ENCODE data around the gene SETD6.
"Not testable (repeated sequence)": the region's sequence is repeated elsewhere in the genome, so short reads cannot be mapped to it uniquely, and the experiment has no call there.

The SETD6 gene, protein sequence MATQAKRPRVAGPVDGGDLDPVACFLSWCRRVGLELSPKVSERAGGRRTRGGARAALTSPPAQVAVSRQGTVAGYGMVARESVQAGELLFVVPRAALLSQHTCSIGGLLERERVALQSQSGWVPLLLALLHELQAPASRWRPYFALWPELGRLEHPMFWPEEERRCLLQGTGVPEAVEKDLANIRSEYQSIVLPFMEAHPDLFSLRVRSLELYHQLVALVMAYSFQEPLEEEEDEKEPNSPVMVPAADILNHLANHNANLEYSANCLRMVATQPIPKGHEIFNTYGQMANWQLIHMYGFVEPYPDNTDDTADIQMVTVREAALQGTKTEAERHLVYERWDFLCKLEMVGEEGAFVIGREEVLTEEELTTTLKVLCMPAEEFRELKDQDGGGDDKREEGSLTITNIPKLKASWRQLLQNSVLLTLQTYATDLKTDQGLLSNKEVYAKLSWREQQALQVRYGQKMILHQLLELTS

DNA sequence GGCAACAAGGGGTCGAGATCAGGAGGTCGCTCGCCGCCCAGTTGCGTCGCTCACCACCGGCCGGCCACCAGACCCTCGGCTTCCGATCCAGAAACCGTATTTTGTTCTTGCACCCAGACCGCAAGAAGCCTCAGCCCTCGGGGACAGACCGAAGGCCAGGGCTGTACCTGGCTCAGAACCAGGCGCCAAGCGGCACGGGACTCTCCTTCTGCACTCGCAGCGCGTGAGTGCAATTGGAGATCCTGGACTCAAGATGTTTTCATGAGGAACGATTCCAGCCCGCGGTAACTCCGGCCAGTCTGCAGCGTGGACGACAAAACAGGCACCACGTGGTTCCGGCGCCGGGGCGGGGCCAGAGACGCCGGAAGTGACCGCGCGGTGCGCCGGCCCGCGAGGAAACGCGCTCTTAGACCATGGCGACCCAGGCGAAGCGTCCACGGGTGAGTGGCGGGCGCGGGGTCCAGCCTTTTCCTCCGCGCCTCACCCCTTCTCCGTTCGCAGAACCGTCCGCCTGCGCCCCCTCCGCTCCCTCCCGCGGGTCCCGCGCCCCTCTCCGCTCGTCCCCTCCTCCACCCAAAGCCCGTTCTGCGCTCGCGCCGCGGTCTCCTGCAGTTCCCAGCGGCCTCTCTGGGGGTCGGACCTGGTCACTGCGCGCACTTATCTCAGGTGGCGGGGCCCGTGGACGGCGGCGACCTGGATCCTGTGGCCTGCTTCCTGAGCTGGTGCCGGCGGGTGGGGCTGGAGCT lies at the start of gene SETD6:
Gene SETD6, plus strand, starts transcription at position 393 of the 746 bp plus-strand sequence. Its CDS starts 21 bp downstream, at position 414.
- peak; percentile 47 to 52 for DNase-seq

DNA sequence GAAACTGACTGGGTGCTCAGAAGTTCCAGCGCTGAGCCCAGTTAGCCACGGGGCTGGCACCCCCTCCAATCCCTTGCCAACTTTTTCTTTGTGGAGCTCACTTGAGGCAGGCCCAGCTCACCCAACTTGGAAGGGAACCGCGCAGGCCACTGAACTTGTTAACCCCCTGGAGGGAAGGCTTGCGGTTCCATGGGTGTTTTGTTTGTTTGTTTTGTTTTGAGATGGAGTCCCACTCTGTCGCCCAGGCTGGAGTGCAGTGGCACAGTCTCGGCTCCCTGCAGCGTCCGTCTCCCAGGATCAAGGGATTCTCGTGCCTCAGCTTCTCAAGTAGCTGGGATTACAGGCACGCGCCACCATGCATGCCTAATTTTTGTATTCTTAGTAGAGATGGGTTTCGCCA lies 49.5 kb upstream of the SETD6 start:
- DNase-seq = no peak

DNA sequence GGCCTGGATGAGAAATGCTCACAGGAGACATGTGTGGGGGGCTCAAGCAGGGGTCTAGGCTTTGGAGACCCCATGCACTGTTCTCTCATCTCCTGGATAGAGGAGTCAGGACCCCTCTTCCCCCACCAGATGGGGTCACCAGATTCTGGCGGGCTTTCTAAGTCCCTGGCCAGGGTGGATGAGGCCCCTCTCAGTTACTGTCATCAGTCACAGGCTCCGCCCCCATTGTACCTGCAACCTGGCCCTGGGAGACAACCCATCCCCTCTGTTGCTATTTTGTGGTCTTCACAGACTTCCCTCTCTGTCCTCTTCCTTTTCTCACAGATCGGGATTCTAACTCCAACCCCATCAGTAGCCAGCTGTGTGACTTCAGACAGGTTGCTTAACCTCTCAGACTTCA lies 48.9 kb upstream of the SETD6 start:
- DNase-seq = no peak

DNA sequence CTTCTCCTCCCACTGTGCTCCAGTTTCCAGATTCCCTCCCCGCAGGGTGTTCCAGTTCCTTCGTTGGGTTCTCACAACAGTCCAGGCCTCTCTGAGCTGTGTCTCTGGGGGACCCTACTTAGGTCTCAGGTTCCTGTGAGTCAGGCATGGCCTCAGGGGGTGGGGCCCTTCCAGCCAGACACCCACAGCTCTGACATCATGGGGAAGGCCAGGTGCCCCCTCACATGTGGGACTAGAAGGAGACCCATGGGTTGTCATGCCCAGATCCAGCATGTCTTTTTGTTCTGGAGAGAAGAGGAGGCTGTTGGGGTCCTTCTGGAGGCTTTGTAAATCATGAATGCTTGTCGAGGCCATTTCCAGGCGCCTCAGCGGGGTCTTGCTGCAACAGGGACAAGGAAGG lies 47.4 kb upstream of the SETD6 start:
- DNase-seq = no peak

DNA sequence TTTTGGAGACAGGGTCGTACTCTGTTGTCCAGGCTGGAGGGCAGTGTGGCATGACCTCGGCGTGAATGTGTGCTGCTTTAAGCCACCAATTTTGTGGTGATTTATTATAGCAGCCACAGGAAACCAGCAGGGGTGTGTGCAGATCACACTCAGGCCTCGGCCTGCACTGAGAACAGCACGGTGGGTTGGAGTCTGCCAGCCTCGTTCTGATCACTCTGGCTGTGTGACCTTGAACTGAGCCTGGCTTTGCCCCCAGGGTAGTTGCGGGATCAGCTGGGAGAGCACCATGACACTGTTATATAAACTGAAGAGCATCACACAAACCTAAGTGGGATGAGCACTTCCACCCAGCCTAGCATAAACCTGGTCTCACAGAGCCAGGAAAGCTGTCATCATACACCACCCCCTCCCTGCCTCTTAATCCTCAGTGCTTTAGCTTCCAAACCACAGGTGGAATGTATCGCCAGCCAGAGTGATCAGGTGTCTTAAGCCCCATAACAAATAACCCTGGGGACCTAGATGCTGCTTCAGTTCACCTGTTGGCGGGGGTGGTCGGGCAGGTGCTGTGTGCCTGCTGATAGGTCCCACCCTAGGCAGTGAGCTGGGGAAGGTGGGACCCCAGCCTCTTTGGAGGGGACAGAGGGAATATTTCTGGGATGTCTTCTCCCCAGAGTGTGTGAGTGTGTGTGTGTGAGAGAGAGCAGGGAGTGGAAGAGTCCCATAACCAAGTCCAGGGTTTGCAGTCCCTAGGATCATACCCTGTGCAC lies 43.9 kb upstream of the SETD6 start:
- no peak for DNase-seq

DNA sequence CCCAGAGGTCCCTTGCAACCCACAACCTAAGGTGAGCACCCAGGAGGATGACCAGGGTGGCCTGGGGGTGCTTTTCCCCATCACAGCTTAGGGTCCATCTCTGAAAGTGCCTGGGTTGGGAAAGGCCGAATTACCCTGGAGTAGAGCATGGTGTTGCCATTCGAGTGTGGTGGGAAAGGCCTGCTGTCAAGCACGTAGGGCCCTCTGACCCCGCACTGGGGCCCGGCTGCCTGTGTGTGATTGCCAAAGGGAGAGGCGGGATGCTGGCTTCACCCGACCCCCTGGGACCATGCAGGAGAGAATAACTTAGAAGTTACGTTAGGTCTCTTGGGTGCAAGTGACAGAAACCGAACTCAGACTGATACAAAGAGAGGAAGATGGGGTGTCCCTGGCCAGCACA lies 43.1 kb upstream of the SETD6 start:
- no peak for DNase-seq

DNA sequence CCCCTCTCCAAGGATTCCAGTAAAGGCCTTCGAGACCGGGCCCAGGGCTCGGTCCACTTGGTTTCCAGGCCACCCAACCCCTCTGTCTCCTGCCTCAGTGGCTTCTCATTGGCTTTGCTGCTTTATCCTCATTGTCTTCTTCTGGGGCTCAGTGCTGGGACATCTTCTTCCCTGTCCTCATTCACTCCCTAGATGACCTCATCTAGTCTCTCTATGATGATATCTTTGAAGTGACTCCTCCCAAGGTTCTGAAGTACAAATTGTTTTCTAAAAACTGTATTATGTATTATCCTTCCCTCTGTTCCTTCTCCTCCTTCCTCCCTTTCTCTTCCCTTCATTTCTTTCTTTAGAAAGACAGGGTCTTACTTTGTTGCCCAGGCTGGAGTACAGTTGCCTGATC lies 42.5 kb upstream of the SETD6 start:
- DNase-seq = no peak

DNA sequence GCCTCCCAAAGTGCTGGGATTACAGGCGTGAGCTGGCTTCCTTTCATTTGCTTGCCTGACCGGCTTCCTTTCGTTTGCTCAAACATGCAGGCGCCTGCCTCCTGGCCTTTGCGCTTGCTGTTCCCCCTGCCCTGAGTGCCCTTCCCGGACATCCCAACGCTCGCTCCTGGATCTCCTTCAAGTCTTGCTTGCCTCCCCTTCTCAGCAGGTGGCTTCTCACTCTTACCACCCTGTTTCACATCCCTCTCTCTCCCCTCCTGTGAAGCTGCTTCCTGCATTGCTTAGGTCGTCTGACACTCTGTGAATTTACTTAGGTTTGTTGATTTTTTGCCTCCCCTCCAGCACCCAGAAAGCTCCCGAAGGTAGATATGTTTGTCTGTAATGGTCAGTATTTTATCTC lies 41.0 kb upstream of the SETD6 start:
- DNase-seq = no peak

DNA sequence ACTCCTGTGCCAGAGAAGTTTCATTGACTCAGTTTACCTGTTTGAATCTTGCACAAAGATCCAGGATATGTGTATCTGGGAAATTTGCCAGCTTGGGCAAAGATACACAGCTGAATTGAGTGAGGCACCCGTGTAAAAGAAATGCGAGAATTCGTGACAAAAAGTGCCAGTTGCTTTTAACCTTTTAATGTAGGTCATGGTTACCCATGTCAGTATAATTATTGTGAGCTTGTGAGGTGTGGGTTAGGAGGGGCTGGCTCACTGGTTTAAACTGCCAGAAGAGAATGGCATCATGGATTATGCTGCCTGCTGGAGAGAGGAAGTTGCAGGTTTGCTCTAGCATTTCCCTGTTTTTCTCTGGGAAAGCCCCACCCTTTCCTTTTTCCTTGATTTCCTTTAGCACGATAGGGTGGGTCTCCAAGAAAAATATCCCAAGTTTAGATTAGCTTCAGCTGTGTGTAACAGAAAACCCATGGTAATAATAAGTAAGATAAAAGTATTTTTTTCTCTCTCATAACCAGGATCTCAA lies 40.2 kb upstream of the SETD6 start:
- DNase-seq = no peak

DNA sequence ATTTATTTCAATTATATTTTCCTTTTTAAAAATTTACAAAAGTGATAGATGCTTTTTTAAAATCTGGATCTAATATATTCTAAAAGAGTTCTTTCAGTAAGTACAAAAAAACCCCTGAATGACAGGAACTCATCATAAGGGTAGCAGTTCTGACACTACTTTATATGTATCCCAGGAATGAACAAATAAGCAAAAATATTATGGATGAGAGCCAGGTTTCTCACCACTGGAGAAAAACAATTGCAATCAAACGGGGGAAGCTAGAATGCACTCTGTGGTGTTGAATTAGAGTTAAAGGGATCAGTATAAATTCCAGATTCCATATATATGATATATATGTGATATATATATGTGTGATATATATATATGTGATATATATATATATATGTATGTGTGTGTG lies 38.5 kb upstream of the SETD6 start:
- DNase-seq = no peak

DNA sequence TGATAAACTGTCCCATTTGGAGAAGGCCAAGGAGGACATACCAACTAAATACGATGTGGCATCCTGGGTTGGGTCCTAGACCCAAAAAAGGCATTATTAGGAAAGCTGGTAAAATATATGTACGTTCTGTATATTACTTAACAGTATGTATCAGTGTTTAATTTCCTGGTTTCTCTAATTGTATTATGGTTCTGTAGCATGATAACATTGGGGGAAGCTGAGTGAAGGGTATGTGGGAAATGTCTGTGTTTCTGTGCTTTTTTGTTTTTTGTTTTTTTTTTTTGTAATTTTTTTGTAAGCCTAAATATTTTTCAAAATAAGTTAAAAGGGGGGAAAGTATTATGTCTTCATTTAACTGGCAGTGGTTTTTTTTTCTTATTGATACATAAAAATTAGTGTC lies 36.9 kb upstream of the SETD6 start:
- DNase-seq = no peak

DNA sequence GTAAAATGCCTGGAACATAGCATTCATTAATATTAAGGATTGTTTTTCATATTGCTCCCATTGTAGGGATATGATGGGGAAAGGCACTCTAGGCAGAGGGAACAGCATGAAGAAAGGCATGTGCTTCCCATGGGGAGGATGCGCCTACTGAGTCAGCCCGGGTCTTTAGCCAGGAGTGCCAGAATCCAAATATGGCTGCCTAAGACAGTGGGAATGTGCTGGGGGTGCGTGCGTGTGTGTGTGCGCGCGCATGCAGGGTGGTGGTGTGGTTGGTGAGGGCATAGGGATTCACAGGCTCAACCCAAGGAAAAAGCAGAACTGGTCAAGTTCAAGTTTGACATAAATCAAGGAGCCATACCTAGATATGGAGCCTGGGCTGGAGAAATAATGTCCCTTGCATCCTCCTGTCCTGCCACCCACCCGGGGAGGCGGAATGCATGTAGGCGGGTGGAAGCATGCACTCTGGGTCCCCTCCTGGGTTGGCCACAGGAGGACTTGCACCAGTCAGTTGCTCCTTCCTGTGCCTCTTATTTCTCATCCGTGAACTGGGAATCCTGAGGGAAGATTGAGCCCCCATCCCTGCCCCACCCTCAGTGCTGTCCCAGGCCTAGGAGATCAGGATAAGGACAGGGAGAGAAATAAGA lies 34.0 kb upstream of the SETD6 start:
- no peak for DNase-seq

DNA sequence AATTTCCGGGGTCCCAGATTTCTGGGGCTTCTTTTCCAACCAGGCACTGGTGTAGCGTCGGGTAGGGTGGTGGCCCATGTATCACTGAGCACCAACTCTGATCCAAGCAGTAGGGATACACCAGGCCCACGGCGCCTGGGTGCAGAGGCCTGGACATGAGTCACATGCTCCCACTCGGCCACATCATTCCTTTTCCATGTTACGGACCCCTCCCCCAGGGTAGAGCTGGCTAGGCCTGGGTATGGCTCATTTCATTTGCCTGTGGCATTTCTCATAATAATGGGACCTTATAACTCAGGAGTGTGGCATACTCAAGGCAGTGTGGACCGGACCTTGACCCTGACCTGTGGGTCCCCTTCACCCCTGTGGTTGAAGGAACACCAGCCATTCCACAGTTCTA lies 33.4 kb upstream of the SETD6 start:
- no peak for DNase-seq

DNA sequence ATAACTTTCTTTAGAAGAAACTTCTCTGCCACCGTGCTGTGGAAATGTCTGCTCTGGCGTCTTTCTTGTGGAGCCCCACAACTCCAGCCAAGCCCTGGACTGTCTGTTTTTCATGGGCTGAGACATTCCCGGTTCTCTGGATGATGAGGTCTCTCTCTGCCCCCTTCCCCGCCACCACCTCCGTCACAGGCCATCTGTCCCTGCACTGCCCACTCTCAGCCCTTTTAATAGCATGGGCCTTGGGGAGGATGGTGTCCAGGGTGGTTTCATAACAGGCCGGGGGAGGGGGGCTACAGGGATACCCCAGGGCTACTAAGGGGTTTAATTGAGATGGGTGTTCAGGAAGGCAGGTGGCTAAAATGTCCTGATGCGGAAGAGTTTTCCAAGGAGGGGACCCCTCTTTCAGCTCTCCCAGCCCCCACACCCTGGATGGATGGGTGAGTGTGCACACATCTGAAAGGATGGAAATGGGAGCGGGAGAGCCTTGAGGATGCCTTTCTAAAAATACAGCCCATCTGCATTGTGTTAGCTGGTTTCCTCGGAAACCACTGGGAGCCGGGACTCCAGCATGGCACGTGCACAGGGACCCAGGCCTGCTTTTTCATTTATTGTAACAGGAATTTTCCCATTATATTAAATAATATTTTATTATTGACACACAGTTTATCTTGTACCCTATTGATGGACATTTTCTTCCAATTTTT lies 30.0 kb upstream of the SETD6 start:
- no peak for DNase-seq

DNA sequence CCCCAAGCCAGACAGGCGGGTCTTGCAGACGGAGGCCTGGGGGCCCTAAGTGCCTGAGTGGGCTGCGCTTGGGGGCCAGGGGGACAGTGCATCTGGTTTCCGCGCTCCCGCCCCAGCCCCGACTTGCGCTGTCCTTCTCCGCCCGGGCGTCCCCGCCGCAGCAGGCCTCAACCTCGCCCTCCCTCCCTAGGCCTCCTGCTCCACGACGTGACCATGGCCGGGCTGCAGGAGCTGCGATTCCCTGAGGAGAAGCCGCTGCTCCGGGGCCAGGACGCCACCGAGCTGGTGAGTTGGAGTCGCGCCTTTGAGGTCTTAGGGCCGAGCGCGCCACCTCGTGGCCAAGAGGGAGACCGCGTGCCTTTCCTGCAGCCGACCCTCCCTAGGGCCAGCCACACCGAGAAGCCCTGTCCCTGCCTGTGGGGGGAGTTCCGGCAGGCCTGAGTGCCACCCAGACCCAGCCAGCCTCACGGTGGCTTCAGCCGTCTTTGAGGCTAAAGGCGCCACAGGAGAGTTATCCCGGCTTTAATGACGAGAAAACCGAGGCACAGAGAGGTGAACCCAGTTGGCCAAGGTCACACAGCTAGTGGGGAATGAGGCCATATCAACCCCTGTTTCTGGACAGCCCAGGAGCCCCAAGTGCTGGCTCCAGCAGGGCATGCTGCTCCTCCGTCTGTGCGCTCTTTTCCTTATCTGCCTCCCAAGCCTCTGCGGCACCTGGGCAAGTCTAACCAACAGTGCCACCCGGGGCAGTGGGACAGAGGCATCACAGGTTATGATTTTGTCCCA lies 27.6 kb upstream of the SETD6 start:
- peak; percentile 52 to 55 for DNase-seq

DNA sequence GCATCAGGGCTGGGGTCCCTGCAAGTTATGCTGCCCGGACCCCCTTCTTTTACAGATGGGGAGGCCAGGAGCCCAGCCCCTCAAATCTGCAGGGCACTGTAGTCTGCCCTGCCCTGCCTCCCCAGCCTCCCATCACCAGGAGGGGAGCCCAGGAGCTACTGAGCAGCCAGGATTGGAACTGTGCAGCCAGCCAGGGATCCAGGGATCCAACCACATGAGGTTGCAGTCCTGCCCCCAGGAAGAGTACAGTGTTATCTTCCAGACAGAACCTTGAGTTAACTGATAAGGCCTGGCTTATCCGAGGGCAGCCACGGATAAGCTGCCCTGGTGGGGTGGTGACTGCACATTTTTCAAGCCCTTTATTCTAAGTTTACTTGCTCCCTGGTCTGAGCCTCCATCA lies 26.8 kb upstream of the SETD6 start:
- DNase-seq = no peak

DNA sequence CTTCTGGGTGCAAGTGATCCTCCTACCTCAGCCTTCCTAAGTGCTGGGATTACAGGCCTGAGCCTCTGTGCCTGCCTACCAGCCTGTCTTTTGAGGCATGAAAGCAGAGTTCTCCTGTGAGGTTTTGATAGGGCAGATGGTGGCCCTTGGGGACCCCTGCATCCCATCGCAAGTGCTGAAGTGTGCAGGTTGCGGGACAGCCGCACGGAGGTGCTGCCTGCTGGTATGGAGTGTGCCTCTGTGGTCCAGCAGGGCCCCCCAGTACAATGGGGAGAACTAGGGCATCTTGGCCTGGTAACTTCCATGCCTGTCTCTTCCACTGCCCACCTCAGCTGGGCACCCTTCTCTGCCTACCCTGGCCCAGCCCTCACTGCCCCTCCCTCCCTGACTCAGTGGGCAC lies 25.3 kb upstream of the SETD6 start:
- no peak for DNase-seq

DNA sequence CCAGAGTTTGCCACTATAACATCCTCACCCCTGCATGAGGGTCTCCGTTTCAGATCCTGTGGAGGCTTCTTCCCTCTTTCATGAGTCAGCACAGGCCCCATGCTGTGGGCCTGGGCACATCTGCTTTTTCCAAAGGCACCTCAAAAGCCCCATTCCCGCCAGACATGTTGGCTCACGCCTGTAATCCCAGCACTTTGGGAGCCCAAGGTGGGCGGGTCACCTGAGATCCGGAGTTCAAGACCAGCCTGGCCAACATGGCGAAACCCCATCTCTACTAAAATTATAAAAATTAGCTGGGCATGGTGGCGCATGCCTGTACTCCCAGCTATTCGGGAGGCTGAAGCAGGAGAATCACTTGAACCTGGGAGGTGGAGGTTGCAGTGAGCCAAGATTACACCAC lies 24.8 kb upstream of the SETD6 start:
- DNase-seq = not testable (repeated sequence)

DNA sequence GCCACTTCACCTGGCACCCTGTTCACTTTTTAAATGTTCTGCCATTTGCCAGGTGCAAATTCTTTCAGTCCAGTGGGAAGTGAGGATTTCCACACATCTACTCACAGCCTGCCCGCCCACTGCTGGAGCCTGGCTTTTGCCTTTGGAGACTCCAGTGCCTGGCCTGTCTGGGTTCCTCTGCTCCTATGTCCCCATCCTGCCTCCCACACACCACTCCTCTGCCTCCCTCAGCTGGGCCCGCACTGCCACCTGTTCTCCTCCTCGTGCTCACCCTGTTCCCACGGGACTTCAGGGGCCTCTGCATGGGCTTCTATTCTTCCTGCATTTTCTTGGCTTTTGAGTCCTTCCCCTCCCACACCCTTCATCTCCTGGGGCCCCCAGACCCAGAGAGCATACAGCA lies 23.3 kb upstream of the SETD6 start:
- no peak for DNase-seq

DNA sequence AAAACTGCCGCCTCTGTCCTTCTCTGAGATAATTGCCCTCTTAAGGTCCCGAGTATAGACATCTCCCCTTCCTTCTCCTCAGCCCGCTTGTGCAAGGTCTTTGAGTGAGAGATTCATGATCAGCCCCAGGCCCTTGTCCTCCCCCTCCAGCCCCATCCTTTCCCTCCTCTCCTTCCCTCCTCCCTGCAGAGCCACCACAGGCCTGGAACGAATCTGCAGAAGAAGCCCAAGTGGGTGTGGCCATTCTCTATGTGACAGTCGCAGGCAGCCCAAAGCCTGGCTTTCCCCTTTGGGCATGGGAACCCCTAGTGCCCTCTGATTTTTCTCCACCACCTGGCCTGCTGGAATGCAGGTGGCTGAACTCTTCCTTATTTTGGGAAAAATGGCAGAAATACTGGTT lies 22.6 kb upstream of the SETD6 start:
- DNase-seq = no peak

DNA sequence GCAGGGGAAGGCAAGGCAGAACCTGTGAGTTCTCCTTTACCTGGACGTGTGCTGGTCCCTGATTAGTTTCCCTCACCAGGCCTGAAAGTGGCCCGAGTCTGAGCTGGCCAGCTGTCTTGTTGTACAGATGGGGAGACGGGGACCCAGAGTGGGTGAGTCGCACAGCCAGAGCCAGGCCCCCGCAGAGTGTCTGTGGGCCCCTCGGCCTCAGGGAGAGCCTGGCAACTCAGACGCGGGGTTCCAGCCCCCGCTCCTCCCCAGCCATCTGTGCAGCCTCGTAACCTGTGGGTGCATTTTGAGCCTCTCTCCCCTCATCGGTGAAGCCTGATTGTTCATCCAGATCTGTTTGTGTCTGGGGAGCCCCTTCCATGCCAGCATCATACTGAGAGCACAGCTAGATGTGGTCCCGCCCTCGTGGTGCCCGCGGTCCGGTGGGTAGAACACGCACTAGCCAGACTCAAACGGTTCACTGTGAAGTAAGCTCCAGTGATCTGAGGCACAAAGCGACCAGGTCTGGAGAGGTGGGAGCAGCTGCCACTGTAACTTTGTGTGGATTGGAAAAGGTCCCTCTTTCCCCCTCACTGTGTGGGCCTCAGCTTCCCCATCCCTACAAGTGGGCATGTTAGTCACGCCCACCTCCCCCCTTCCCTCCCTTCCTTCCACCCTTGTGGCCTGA lies 21.4 kb upstream of the SETD6 start:
- DNase-seq = no peak
